Measurements from ENCODE around the gene CASQ2. TPM values are rescaled to one million over a fixed set of nuclear protein-coding genes. Genes with fewer than 3 reads are reported as not detected.

CASQ2 gene
- total and polyA plus RNA-seq, 7 experiments from 2014 or later: not detected

GRCh38 chr1:115690972-115691371 is 77.5 kb downstream of the CASQ2 start:
- Histone ChIP-seq H3K4me1 (ENCODE audit: control insufficient read depth in 2 of 2, insufficient read depth in 2 of 2, low read length in 2 of 2) (no peaks in the 10 kb centered on the region), H3K4me3 (ENCODE audit: low read length) (no peak overlapping the region), H3K27ac (ENCODE audit: low read depth, low read length) (no peak overlapping the region), H3K36me3 (ENCODE audit: control insufficient read depth in 2 of 3, insufficient read depth in 3 of 3, low read length in 3 of 3) (no peaks in the 10 kb centered on the region), H3K27me3 (ENCODE audit: control insufficient read depth in 2 of 2, insufficient read depth in 2 of 2, low read length in 2 of 2) (no peaks in the 10 kb centered on the region), H3K9me3 (ENCODE audit: control insufficient read depth in 2 of 3, low read length in 3 of 3) (no peaks in the 10 kb centered on the region)
- Mint-ChIP-seq H3K27me3 (peaks cover 0 to 4% (median 0%) of the 10 kb centered on the region in 5 donors), H3K4me1 (no peaks in the 10 kb centered on the region), H3K9me3 (no peaks in the 10 kb centered on the region), H3K36me3 (peaks cover 0 to 5% (median 0%) of the 10 kb centered on the region in 5 donors), H3K27ac (no peak overlapping the region), H3K4me3 (no peak overlapping the region)
- CTCF ChIA-PET: no interaction called here
- POLR2A ChIA-PET: no interaction called here
- intact Hi-C loops (cut with micrococcal nuclease): no loop called here
- no peak for DNase-seq
- no peak for ATAC-seq

GRCh38 chr1:115687744-115688143 is 80.8 kb downstream of the CASQ2 start:
- intact Hi-C loops (cut with micrococcal nuclease): no loop called here
- Mint-ChIP-seq H3K4me3 (no peak overlapping the region), H3K36me3 (peaks cover 0 to 20% (median 0%) of the 10 kb centered on the region in 5 donors), H3K9me3 (no peaks in the 10 kb centered on the region), H3K27me3 (no peaks in the 10 kb centered on the region), H3K4me1 (peaks cover 0 to 9% (median 0%) of the 10 kb centered on the region in 7 donors), H3K27ac (no peak overlapping the region)
- no peaks in the 10 kb centered on the region for H3K9me3 ChIP-seq (ENCODE audit: control insufficient read depth in 2 of 3, low read length in 3 of 3)
- H3K36me3 ChIP-seq (ENCODE audit: control insufficient read depth in 2 of 3, insufficient read depth in 3 of 3, low read length in 3 of 3): no peaks in the 10 kb centered on the region
- H3K4me3 ChIP-seq (ENCODE audit: low read length): no peak overlapping the region
- no peaks in the 10 kb centered on the region for H3K27me3 ChIP-seq (ENCODE audit: control insufficient read depth in 2 of 2, insufficient read depth in 2 of 2, low read length in 2 of 2)
- DNase-seq (no peak), ATAC-seq (no peak)
- H3K4me1 ChIP-seq (ENCODE audit: control insufficient read depth in 2 of 2, insufficient read depth in 2 of 2, low read length in 2 of 2): no peaks in the 10 kb centered on the region
- ChIA-PET POLR2A (no interaction called here), CTCF (interaction anchor here (0.6 kb wide), 1 partner anchor 24 kb away, joined by 3 read pairs; no protein-coding TSS in a partner anchor)
- no peak overlapping the region for H3K27ac ChIP-seq (ENCODE audit: low read depth, low read length)

- Histone ChIP-seq H3K4me3 (ENCODE audit: low read length) (no peak overlapping the region), H3K27ac (ENCODE audit: low read depth, low read length) (no peak overlapping the region), H3K36me3 (ENCODE audit: control insufficient read depth in 2 of 3, insufficient read depth in 3 of 3, low read length in 3 of 3) (no peaks in the 10 kb centered on the region), H3K27me3 (ENCODE audit: control insufficient read depth in 2 of 2, insufficient read depth in 2 of 2, low read length in 2 of 2) (no peaks in the 10 kb centered on the region), H3K4me1 (ENCODE audit: control insufficient read depth in 2 of 2, insufficient read depth in 2 of 2, low read length in 2 of 2) (no peaks in the 10 kb centered on the region), H3K9me3 (ENCODE audit: control insufficient read depth in 2 of 3, low read length in 3 of 3) (no peaks in the 10 kb centered on the region)
- no peaks in the 10 kb centered on the region for H3K27me3 Mint-ChIP-seq
- POLR2A ChIA-PET: no interaction called here
- peaks cover 0 to 20% (median 0%) of the 10 kb centered on the region in 5 donors for H3K36me3 Mint-ChIP-seq
- CTCF ChIA-PET: no interaction called here
- no peak for DNase-seq
- peaks cover 0 to 13% (median 0%) of the 10 kb centered on the region in 7 donors for H3K4me1 Mint-ChIP-seq
- intact Hi-C loops (cut with micrococcal nuclease): no loop called here
- H3K9me3 Mint-ChIP-seq: no peaks in the 10 kb centered on the region
- peak overlapping the region in 1 of 9 donors; percentile 22 for H3K27ac Mint-ChIP-seq
- ATAC-seq: no peak
- H3K4me3 Mint-ChIP-seq: no peak overlapping the region
These were observed 83.3 kb downstream of the CASQ2 start for GRCh38 chr1:115685029-115685705.

- ChIA-PET CTCF (no interaction called here), POLR2A (no interaction called here)
- Mint-ChIP-seq H3K4me1 (peaks cover 0 to 13% (median 0%) of the 10 kb centered on the region in 7 donors), H3K9me3 (no peaks in the 10 kb centered on the region), H3K27me3 (no peaks in the 10 kb centered on the region), H3K27ac (no peak overlapping the region), H3K4me3 (no peak overlapping the region), H3K36me3 (peaks cover 0 to 20% (median 0%) of the 10 kb centered on the region in 5 donors)
- H3K27me3 ChIP-seq (ENCODE audit: control insufficient read depth in 2 of 2, insufficient read depth in 2 of 2, low read length in 2 of 2): no peaks in the 10 kb centered on the region
- H3K36me3 ChIP-seq (ENCODE audit: control insufficient read depth in 2 of 3, insufficient read depth in 3 of 3, low read length in 3 of 3): no peaks in the 10 kb centered on the region
- no peaks in the 10 kb centered on the region for H3K4me1 ChIP-seq (ENCODE audit: control insufficient read depth in 2 of 2, insufficient read depth in 2 of 2, low read length in 2 of 2)
- no peak overlapping the region for H3K27ac ChIP-seq (ENCODE audit: low read depth, low read length)
- no peak overlapping the region for H3K4me3 ChIP-seq (ENCODE audit: low read length)
- no peak for ATAC-seq
- DNase-seq: no peak
- intact Hi-C loops (cut with micrococcal nuclease): no loop called here
- no peaks in the 10 kb centered on the region for H3K9me3 ChIP-seq (ENCODE audit: control insufficient read depth in 2 of 3, low read length in 3 of 3)
These were observed 85.7 kb downstream of the CASQ2 start for GRCh38 chr1:115682792-115683191.

- Histone ChIP-seq H3K27ac (ENCODE audit: low read depth, low read length) (no peak overlapping the region), H3K9me3 (ENCODE audit: control insufficient read depth in 2 of 3, low read length in 3 of 3) (no peaks in the 10 kb centered on the region), H3K4me3 (ENCODE audit: low read length) (no peak overlapping the region), H3K27me3 (ENCODE audit: control insufficient read depth in 2 of 2, insufficient read depth in 2 of 2, low read length in 2 of 2) (no peaks in the 10 kb centered on the region), H3K4me1 (ENCODE audit: control insufficient read depth in 2 of 2, insufficient read depth in 2 of 2, low read length in 2 of 2) (no peaks in the 10 kb centered on the region), H3K36me3 (ENCODE audit: control insufficient read depth in 2 of 3, insufficient read depth in 3 of 3, low read length in 3 of 3) (no peaks in the 10 kb centered on the region)
- Mint-ChIP-seq H3K27me3 (no peaks in the 10 kb centered on the region), H3K36me3 (peaks cover 0 to 20% (median 0%) of the 10 kb centered on the region in 5 donors), H3K27ac (no peak overlapping the region), H3K4me1 (peaks cover 0 to 15% (median 0%) of the 10 kb centered on the region in 7 donors), H3K9me3 (no peaks in the 10 kb centered on the region), H3K4me3 (no peak overlapping the region)
- no peak for ATAC-seq
- ChIA-PET POLR2A (no interaction called here), CTCF (no interaction called here)
- DNase-seq: no peak
- intact Hi-C loops (cut with micrococcal nuclease): no loop called here
These were observed 87.8 kb downstream of the CASQ2 start for GRCh38 chr1:115680730-115681111.

GRCh38 chr1:115679141-115679611 is 89.3 kb downstream of the CASQ2 start:
- CTCF ChIA-PET: no interaction called here
- no peak for ATAC-seq

GRCh38 chr1:115678141-115678540 is 90.4 kb downstream of the CASQ2 start:
- Histone ChIP-seq H3K4me3 (ENCODE audit: low read length) (no peak overlapping the region), H3K27ac (ENCODE audit: low read depth, low read length) (no peak overlapping the region), H3K4me1 (ENCODE audit: control insufficient read depth in 2 of 2, insufficient read depth in 2 of 2, low read length in 2 of 2) (no peaks in the 10 kb centered on the region), H3K27me3 (ENCODE audit: control insufficient read depth in 2 of 2, insufficient read depth in 2 of 2, low read length in 2 of 2) (no peaks in the 10 kb centered on the region), H3K9me3 (ENCODE audit: control insufficient read depth in 2 of 3, low read length in 3 of 3) (no peaks in the 10 kb centered on the region), H3K36me3 (ENCODE audit: control insufficient read depth in 2 of 3, insufficient read depth in 3 of 3, low read length in 3 of 3) (no peaks in the 10 kb centered on the region)
- intact Hi-C loops (cut with micrococcal nuclease): no loop called here
- no peak overlapping the region for H3K27ac Mint-ChIP-seq
- no peaks in the 10 kb centered on the region for H3K27me3 Mint-ChIP-seq
- H3K9me3 Mint-ChIP-seq: no peaks in the 10 kb centered on the region
- ChIA-PET CTCF (no interaction called here), POLR2A (no interaction called here)
- H3K4me1 Mint-ChIP-seq: peaks cover 0 to 10% (median 0%) of the 10 kb centered on the region in 7 donors
- peaks cover 0 to 8% (median 0%) of the 10 kb centered on the region in 5 donors for H3K36me3 Mint-ChIP-seq
- ATAC-seq (no peak), DNase-seq (no peak)
- no peak overlapping the region for H3K4me3 Mint-ChIP-seq

More at GRCh38 chr1:115679141-115679611, 89.3 kb downstream of the CASQ2 start:
- H3K27me3 Mint-ChIP-seq: no peaks in the 10 kb centered on the region
- POLR2A ChIA-PET: no interaction called here
- DNase-seq: no peak
- no peak overlapping the region for H3K27ac Mint-ChIP-seq
- H3K4me3 ChIP-seq (ENCODE audit: low read length): no peak overlapping the region
- no peak overlapping the region for H3K4me3 Mint-ChIP-seq
- H3K4me1 ChIP-seq (ENCODE audit: control insufficient read depth in 2 of 2, insufficient read depth in 2 of 2, low read length in 2 of 2): no peaks in the 10 kb centered on the region
- H3K9me3 Mint-ChIP-seq: no peaks in the 10 kb centered on the region
- H3K36me3 Mint-ChIP-seq: peaks cover 0 to 12% (median 0%) of the 10 kb centered on the region in 5 donors
- no peaks in the 10 kb centered on the region for H3K27me3 ChIP-seq (ENCODE audit: control insufficient read depth in 2 of 2, insufficient read depth in 2 of 2, low read length in 2 of 2)
- intact Hi-C loops (cut with micrococcal nuclease): no loop called here
- H3K9me3 ChIP-seq (ENCODE audit: control insufficient read depth in 2 of 3, low read length in 3 of 3): no peaks in the 10 kb centered on the region
- H3K27ac ChIP-seq (ENCODE audit: low read depth, low read length): no peak overlapping the region
- H3K36me3 ChIP-seq (ENCODE audit: control insufficient read depth in 2 of 3, insufficient read depth in 3 of 3, low read length in 3 of 3): no peaks in the 10 kb centered on the region
- H3K4me1 Mint-ChIP-seq: peaks cover 0 to 15% (median 0%) of the 10 kb centered on the region in 7 donors

All from naive thymus-derived CD4-positive, alpha-beta T cell (primary cell).